Measurements from ENCODE around the gene ETS1.

ETS1 gene

DNA sequence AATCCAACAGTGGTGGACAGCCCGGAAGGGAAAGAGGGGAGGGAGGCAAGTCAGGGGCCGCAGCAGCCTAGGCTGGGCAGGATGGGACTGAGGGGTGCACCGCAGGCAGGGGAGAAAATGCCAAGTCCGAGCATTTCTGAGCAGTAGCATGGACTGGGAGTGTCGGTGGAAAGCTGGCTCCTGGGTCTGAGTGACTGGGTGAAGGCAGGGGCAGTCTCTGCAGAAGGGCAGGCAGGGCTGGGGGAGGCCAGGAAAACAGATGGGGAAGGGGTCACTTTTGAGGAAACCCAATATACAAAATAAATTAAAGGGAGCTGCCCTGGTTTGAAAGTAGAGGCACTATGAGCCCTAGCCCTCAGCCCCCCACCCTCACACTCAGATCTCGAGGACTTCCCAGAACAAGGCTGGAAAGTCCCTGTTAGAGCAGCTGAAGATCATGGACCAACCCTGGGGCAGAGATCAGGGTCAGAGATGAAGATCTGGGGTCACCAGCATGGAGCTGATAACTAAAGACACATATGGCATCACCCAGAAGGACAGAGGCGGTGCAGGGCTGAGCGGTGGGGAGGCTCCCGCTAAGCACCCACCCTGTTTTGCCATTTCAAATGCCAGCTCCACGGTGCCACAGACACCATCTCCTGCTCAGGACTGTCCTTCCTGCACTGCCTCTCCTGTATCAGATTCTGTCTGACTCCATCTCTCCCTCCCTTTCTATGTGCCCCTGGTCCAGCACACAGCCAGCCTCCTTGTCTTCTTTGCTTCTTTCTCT lies 32.4 kb upstream of the ETS1 start:
- in situ Hi-C loops (cut with MboI; ENCODE audit: low sequenced_read_pairs) = no loop called here

DNA sequence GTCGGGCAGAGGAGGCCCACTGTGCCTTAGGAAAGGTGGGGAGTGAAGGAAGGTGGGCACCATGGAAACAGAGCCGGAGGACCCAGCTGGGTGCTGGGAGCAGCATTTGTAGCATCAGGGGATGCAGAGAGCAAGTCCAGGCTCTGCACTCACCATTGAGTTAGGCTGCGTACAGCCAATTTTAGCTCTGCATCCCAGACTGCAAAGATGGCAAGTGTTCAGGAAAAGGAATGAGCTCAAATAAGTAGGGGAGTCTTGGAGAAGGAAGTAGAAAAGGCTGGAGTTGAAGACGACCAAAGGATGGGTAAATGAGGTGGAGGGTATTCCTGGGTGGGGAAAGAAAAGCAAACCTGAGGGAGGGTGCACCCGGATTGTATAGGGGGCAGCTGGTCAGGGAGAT lies 31.6 kb upstream of the ETS1 start:
- in situ Hi-C loops (cut with MboI; ENCODE audit: low sequenced_read_pairs) = no loop called here

DNA sequence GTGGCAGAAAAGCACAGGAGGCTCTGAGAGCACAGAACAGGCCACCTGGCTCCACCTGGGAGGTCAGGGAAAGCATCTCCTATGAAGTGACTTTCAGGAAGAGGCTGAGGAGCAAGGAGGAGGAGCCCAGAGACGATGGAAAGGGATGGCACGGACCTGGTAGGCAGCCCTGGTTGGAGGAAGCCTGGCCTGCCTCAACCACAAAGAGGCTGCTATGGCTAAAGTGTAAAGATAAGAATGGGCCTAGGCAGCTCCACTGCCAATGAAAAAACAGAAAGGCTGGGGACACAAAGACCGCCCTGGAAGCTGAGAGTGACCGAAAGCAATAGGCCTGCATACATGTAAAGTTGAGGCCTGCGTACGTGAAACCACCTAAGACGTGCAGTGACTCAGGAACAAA lies 31.2 kb upstream of the ETS1 start:
- in situ Hi-C loops (cut with MboI; ENCODE audit: low sequenced_read_pairs) = no loop called here

DNA sequence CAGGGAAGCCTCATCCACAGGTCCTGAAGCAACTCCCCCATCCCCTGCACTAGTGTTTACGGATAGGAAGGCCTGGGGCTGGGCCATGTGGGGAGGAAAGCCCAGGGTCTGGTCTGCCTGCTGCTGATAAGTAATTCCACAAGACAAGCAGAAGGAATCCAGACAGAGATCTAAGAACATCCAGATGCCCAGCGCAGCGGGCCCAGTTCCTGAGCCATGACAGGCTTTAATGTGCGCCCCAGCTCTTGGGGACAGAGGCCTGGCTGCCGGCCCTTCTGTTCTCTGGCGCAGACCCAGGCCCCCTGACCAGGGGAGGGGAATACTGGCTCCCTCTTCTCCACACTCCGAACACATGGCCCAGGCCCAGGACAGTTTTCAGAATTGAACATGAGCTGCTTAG lies 28.8 kb upstream of the ETS1 start:
- in situ Hi-C loops (cut with MboI; ENCODE audit: low sequenced_read_pairs) = no loop called here

DNA sequence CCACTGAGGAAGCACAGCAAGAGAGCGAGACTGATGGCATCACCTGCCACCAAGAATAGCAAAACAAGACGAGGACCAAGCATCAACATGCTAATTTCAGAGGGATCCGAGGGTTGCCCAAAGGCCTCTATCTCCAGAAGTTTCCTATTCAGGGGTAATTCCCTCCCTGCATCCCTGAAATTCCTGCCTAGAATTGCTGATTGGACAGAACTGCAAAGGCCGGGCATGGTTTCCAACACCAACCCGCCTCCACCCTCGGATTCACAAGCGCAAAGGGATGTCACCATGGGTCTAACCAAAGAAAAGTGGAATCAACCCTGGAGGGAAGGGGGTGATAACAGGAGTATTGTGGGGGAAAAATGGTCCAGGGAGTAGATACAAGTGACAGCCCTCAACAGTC lies 28.3 kb upstream of the ETS1 start:
- in situ Hi-C loops (cut with MboI; ENCODE audit: low sequenced_read_pairs) = no loop called here

DNA sequence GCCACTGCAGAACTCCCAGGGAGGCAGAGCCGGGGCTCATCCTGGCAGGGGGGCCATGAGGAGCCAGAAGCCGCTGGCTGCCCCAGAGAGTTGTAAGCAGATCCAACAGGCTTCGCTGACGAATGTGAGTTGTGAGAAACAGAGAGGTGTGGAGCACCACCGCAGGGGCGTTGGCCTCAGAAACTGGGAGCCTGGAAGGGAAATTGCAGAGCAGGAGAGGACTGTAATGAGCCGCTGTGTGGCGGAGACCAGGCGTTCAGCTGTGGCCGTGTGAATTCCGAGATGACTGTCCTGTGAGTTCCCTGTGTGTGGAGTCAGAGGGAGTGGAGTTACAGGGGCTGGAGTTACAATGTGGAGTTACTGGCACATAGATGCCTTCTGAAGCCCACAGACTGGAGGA lies 27.7 kb upstream of the ETS1 start:
- in situ Hi-C loops (cut with MboI; ENCODE audit: low sequenced_read_pairs) = no loop called here

DNA sequence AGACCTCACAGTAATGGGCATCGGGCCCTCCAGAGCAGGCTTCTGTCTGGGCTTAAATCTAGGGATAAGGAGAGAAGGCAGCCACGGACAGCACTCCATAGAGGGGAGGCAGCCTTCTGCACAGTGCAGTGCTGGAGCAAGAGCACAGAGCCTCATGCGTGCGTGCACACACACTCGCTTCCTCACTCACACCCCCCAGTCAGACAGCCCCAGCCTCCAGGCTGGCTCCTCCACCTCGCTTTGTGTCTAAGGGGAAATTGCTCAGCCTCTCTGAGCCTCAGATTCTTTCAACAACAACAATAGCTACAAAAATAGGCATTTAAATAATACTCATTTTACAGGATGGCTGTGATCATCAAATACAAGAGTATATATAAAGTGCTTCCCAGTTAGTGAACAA lies 26.7 kb upstream of the ETS1 start:
- in situ Hi-C loops (cut with MboI; ENCODE audit: low sequenced_read_pairs) = no loop called here

DNA sequence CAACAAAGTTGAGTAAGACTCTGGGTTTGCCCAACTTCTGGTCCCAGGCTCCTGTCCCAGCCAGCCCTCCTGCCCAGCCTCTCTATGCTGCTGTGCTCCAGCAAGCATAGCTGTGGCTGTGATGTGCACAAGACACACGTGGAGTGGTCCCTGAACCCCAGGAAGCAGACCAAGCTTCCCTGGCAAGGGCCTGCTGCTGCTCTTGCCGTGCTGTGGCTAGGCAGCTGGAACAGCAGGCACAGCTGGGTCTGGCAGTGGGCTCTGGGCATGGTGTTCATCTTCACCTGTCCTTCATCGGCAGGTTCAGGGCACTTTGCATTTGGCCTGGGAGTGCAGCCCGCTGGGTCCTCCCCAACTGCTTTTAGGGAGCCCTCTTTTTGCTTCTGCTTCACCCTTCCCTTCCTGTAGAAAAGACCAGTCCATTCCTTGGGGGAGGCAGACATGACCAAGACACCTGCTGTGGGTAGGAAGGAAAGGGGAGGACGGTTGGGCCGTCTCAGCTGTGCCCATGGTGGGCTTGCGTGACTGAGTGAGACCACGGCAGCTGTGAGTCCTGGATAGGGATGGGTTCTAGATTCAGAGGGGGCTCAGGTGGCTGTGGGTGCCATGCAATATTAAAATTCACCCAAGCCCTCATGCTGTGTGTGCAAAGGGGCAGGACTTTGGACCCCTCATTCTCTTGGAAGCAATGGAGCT lies 26.1 kb upstream of the ETS1 start:
- in situ Hi-C loops (cut with MboI; ENCODE audit: low sequenced_read_pairs) = no loop called here

DNA sequence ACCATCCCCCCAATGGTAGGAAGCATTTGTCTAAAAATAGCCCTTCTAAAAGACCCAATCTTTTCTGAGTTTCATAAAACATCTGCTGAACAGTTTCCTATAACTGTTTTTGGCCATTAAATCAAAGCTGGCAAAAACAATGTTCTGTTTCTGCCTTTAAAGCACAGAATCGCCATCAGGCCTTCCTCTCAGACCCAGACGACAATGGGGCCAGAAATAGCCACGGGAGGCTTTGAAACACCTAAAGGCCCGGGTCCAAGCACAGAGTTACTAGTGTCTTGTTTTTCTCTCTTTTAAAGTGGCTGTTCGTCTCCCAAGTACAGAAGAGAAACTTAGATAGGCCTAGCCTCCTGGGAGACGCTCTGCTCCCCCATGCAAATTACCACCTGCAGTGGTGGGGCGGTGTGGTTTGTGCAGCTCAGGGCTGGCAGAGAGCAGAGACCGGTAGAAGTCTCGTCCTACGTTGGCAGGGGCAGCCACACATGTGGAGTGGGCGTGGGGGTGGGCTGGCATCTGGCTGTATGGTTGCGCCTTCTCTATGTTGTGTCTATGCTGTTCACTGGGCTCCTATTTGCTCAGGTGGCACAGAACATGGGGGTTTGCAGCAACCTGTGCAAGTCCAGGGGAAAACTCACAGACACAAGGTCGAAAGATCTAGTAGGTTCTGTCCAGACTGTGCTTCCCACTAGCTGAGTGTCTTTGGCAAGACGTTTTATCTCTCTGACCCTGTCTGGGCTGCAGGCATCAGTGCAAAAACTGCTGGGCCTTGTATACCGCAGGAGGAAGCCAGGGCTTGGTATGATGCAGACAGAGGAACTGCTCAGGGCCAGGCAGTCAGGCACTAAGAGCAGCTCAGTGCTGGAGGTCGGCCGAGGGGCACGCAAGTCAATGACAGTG lies 23.6 kb upstream of the ETS1 start:
- in situ Hi-C loops (cut with MboI; ENCODE audit: low sequenced_read_pairs) = no loop called here

DNA sequence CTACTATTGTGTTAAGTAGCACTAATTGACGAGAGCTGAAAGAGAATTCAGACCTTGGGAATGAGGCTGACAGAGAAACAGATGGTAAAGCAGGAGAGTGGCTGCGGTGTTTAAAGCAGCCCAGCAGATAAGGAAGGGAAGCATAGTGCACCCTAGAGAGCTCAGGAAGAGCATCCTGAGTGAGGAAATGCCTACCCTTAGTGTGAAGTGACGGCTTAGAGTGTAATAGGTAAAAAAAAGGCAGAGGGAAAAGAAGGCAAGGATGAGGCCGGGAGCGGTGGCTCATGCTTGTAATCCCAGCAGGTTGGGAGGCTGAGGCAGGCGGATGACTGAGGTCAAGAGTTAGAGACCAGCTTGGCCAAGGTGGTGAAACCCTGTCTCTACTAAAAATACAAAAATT lies 22.4 kb upstream of the ETS1 start:
- in situ Hi-C loops (cut with MboI; ENCODE audit: low sequenced_read_pairs) = no loop called here

DNA sequence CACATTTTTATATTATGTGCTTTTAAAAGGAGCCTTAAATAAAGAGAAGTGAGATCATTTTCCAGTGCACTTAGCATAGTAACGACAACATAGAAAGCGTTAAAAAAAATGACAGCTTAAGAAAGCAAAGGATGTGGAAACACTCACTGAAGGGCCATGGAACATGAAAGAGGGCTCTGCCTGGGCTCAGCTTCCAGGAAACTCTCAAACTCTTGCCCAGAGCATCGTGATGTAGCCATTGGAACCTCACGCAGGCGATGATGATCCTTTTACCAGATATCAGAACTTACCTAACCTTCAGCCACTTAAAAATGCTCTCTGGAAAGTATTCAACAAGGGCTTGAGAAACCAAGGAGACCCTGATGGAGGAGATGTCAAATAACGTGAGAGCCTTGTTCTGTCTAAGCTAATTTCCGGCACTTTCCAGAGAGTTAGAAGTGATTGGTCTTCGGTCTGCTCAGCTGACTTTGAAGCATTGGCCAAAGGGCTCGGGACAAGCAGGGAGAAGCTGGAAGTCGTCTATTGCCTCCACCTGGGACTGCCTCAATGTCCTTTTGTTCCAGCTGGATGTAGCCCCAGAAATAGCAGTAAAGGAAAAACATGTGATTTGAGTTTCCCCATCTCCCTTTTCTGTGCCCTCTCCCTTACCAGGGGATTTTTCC lies 21.5 kb upstream of the ETS1 start:
- in situ Hi-C loops (cut with MboI; ENCODE audit: low sequenced_read_pairs) = no loop called here

DNA sequence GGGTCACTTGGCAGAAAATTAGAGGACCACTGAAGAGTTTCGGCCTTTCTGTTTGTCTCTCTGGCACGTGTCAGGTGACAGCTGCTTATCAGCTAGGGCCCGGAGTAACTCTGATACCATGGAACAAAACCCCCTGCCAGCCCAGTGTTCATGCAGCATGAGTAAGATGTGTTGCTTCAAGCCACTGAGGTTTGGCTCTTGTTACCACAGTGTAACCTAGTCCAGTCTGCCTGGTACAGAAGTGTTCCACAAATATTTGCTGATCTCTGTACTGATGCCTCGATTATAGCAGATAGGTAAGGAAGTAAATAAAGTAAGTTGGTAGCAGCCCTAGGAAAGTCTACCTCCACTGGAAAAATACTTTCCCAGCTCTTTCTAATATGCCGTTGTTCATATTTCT lies 20.5 kb upstream of the ETS1 start:
- in situ Hi-C loops (cut with MboI; ENCODE audit: low sequenced_read_pairs) = no loop called here

DNA sequence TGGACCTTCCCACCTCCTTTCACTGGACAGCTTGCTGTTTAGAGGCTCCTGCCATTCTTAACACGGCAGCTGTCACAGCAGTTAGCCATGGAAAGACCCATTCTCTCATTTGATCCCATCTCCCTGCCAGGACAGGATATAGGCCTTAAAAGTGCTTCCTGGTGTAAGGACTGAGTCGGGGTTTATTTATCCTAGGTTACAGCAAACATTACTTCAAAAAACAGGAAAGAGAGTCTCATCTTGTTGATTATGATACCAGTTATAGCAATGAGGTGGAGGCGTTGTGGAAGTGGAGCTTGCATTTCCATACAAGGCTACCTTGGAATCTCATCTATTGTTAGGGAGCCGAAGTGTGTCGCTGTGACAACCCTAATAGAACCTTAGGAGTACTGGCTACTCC lies 17.4 kb upstream of the ETS1 start:
- in situ Hi-C loops (cut with MboI; ENCODE audit: low sequenced_read_pairs) = no loop called here

DNA sequence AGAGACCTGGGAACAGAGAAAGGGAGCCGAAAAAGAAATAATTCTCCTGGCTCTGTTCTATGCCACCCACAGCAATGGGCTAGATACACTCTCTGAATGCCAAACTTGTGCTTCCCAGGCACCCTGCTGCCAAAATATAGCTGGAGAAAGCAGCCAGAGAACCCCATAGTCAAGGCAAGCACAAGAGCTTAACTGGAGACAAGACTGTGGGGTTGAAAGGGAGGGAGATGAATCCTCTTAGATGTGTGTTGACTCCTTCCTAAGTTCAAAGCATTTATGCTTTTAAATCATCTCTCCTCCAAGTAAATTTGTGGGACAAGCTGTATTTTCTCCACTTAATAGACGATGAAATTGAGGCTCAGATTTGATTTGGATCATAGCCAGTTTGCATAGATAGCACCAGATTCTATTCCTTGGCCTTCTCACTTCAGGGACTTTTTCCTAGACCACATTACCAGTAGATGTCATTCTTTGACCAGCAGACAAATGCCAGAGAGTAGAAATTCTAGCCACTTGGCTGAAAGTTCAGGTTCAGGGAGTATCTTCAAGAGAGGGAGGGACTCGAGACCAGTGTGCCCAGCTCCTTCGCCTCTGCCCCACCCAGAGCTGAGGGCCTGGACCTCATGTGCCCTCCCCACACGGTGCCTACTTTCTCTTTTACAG lies 16.5 kb upstream of the ETS1 start:
- in situ Hi-C loops (cut with MboI; ENCODE audit: low sequenced_read_pairs) = no loop called here

DNA sequence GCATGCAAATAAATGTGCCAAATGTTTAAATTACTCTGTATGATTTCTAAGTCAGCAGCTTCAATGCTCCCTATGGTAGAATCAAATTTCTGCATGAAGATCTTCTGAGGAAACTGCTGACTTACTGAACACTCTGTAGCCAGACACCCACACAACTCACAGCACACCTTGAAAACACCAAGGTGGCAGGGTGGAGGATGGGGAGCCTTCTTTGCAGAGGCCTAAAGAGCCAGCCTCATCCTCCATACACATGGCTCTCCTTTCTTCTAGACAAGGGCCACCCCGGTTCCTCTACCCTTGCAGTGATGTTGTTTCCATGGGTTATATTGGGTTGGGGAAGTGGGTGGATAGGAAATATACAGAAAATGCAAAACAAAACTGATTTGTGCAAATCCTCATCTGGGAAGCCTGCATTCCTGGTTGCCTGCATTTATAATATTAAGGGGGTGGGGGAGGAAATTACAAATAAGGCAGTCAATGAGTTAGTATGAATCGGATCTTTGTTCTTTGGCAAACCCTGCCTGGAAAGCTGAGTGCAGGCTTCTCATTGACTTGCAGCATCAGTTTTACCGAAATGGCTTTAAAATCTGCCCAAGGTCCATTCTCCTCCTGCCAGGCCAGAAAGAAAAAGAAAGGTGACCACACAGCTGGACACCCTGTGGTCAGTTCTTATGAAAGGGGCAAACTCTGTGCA lies 15.8 kb upstream of the ETS1 start:
- in situ Hi-C loops (cut with MboI; ENCODE audit: low sequenced_read_pairs) = no loop called here

DNA sequence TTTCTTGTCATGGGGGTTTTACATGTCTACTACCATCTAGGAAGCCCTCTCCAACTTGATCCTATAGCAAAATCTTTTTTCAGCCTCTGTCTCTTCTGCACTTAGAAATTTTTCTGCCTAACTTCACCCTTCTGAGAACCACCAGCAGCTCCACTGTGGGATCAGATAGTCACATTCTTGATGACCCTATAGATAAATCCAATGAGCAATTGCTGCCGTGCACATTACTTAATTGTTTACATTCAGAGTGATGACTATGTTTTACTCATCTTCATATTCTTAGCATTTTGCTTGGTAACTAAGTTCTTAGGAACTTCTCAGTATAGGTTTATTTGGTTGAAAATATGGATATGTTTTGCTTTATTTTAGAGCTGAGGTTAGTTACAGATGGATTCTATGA lies 12.4 kb upstream of the ETS1 start:
- in situ Hi-C loops (cut with MboI; ENCODE audit: low sequenced_read_pairs) = no loop called here

DNA sequence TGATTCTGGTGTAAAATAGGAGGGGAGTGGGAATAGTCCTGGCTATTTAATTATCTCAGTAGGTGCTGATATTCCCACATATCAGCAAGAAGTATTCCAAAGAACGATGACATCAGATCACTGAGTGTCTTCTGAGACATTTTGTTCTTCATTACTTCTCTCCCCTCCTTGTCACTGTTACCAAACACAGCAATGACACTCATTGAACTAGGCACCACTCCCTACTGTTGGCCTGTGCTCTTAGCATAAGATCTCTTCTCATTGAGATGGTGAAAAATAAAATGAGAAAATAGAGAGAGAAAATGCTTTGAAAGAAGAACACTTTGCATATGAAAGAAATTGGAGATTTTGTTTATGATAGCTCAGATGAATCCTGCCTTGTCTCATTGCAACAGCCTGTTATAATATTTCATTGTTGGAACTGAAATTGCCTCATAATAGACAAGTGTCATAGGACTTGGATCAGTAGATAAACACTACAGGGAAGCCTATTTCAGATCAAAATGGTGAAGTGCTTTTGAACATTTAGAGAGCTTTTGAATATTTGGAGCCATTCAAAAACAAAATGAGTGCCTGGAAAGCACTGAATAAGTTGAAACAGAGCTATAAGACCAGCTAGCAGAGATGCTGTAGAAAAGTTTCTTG lies 11.3 kb upstream of the ETS1 start:
- in situ Hi-C loops (cut with MboI; ENCODE audit: low sequenced_read_pairs) = no loop called here

DNA sequence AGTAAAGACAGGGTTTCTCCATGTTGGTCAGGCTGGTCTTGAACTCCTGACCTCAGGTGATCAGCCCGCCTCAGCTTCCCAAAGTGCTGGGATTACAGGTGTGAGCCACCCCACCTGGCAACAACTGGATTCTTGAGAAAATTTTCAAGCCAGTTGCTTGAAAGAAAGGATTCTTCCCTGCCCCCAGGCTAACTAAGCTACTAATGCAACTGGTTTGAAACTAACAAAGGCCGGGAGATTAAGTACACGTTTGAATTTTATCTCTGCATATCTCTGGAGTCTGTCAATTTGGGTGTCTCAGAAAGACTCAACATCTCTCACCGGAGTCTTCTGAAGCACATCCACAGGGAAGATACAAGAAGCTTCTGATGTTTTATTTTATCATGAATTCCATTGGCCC lies 10.7 kb upstream of the ETS1 start:
- in situ Hi-C loops (cut with MboI; ENCODE audit: low sequenced_read_pairs) = no loop called here

DNA sequence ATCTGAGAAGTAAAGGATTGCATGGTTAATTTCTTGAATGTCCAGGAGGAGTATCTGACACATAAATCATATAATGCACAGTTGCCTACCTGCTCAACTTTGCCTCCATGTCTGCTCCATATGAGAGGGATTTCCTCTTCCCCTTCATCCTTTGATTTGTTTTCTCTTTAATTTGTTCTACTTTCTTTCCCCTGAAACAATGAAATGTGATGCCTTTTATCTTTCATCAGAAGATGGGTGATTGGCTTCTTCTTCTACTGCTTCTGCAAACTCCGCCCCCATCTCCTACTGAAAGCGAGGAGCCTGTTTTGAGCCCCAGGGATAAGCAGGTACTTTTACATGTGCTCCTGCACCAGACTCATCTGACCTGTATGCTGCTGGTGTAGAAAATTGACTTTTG lies 9.9 kb upstream of the ETS1 start:
- in situ Hi-C loops (cut with MboI; ENCODE audit: low sequenced_read_pairs) = no loop called here

DNA sequence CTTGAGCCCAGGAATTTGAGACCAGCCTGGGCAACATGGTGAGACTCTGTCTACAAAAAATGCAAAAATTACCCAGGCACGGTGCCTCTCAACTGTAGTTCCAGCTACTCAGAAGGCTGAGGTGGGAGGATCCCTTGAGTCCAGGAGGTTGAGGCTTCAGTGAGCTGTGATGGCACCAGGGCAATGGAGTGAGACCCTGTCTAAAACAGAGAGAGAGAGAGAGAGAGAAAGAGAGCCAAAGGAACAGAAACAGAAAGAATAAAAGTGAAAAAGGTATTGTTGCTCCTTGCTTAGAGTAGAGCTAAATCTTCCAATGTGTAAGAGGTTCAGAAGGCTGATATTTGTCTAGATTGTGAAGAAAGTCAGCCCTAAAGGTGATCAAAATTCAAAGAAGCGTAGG lies 8.9 kb upstream of the ETS1 start:
- in situ Hi-C loops (cut with MboI; ENCODE audit: low sequenced_read_pairs) = no loop called here

All from hTERT RPE-1 (cell line).